VCaP (cell line): ENCODE data around the gene MAP2K4.

Experiments used
- H3K27ac ChIP-seq: fragments of 450-650 bp; 2 replicates; pipeline ENCODE4 v1.5.1; 2017
- TF ChIP-seq, protein P1 (sequence below): fragments of 450-650 bp; conservative IDR thresholded peaks from 2 replicates; pipeline ENCODE4 v1.5.1; 2017; ENCODE audit warnings: mild to moderate bottlenecking, moderate library complexity

MAP2K4 gene

DNA sequence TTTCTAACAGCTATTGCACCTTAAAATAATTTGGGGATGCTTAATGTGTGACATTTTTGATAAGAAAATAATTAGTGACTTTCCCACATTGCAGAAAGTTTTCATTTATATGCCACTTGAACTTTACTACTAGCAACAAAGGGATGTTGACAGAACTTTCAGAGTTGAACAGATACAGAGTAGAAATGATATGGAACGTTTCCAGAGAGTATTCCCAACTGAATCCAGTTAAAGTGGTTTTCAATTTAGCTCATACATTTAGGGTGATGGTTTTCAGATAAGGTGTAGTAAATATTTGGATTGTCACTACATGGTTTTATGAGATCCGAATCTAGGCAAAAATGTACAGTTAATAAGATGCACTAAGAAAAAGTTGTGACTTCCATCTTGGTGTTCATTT lies 17.3 kb downstream of the MAP2K4 start:
- TF ChIP-seq, protein P1, sequence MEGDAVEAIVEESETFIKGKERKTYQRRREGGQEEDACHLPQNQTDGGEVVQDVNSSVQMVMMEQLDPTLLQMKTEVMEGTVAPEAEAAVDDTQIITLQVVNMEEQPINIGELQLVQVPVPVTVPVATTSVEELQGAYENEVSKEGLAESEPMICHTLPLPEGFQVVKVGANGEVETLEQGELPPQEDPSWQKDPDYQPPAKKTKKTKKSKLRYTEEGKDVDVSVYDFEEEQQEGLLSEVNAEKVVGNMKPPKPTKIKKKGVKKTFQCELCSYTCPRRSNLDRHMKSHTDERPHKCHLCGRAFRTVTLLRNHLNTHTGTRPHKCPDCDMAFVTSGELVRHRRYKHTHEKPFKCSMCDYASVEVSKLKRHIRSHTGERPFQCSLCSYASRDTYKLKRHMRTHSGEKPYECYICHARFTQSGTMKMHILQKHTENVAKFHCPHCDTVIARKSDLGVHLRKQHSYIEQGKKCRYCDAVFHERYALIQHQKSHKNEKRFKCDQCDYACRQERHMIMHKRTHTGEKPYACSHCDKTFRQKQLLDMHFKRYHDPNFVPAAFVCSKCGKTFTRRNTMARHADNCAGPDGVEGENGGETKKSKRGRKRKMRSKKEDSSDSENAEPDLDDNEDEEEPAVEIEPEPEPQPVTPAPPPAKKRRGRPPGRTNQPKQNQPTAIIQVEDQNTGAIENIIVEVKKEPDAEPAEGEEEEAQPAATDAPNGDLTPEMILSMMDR: no peak
- no peak overlapping the region for H3K27ac ChIP-seq

DNA sequence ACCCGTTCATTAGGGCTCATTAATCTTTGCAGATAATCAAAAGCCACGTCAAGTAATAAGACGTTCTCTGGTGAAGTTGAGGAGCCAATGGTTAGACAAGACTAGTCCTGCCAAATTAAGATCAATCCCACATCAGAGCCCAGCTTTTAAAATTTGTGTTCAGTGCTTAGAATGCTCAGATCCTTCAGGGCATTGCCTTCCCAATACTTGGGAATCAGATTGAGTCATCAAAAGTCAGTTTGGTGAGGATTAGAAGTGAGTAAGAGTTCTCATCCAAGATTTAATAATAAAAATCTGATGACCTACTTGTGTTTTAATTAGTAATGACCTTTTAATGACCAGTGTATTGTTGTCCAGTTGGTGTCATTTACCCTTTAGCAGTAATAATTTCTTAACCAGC lies 19.8 kb downstream of the MAP2K4 start:
- TF ChIP-seq, protein P1: no peak
- no peak overlapping the region for H3K27ac ChIP-seq

DNA sequence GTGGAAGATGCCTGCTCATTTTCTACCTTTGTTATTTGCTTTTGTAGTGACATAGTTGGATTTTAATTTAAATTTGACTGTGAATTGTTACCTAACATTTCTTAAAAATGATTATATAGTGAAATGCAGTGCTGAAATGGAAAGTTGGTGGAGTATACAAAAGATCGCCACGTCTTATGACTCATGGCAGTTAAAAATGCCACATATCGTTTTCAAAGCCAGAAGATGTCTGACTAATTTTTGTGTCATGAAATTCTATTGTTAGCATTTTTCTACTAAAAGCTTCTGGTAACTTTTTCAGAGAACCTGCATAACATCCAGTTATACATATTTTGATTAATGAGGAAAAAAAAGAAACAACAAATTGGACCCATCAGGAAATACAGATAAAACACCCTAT lies 20.6 kb downstream of the MAP2K4 start:
- TF ChIP-seq, protein P1: no peak

DNA sequence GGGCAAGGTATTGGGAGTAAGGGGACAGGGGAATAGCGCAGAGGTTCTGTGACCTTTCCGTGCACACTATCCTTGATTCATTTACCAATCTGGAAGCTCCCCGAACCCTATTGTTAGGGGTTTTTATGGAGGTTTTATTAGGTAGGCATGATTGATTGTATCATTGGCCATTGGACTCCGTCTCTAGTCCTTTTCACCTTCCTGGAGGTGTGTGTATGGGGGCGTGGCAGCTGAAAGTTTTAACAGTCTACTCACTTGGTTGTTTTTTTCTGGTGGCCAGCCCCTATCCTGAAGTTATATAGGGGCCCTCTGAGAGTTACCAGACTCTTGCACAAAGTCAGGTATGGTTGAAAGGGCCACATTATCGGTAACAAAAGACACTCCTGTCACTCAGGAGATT lies 23.0 kb downstream of the MAP2K4 start:
- no peak overlapping the region for H3K27ac ChIP-seq
- TF ChIP-seq, protein P1: no peak

More for the DNA sequence above, 20.6 kb downstream of the MAP2K4 start:
- no peak overlapping the region for H3K27ac ChIP-seq

DNA sequence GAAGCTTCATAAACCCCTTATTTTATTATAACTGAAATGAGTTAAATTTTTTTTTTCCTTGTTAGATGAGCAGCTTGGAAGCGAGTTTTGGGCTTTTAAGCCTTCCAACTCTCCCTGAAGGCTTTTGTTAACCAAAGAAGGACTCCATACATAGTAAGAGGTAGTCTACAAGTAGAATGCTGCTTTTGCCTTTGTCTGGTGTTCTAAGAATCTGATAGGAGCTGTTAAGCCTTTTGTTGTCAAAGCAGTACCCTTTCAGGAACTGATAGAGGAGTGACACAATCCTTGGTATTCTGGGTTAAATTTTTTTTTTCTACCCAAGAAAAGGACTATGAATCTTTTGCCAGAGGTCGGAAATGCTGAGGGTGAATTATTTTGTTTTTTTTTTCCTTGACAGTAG lies 26.1 kb downstream of the MAP2K4 start:
- H3K27ac ChIP-seq: no peak overlapping the region
- TF ChIP-seq, protein P1: no peak

DNA sequence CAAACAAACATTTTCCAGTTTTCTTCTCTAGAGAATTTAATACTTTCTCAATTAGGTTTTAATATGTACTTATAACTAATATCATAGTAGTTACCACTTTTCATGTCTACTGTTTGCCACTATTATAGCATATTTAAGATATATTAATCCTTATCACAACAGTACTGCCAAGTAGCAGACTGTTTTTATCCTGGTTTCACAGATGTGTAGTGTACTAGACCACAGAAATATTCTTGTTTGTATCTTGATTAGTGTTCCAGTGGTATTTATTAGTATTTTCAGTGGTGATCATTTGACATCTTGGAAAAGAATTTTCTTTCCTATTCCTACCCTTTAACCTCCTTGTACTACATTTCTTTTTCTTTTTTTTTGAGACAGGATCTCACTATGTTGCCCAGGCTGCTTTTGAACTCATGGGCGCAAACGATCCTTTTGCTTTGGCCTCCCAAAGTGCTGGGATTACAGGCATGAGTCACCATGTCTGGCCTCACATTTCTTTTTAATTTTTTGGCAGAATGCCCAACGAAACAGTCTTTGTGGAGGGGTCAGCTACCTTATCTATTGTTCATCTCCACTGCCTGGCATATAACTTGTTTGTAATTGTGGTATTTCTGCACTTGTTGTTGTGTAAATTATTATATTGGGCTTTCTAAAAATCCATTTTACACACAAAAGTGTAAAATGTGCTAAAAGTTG lies 27.2 kb downstream of the MAP2K4 start:
- no peak overlapping the region for H3K27ac ChIP-seq
- TF ChIP-seq, protein P1: no peak

DNA sequence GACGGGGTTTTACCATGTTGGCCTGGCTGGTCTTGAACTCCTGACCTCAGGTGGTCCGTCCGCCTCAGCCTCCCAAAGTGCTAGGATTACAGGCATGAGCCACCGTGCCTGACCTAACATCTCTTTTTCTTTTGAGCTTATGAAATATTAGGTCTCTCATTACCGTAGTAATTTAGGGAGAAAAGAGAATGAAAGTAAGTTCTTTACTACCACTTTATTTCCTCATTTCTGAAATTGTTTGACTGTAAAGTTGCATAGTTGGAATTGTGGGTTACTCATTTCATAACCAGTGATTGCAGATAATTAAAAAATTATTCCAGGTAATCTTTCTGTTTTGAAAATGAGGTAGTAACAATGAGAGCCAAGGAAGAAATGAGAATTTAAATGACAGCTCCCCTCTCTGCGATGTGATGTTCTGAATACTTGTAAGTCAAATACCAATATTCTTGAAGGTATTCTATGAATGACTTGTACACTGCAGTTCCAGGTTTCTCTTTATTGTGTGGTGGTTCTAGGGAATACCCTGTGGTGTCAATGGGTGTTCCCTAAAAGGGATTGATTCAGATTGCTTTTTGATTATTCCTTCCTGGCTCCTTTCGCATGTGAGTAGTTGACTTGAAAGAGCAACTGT lies 28.3 kb downstream of the MAP2K4 start:
- no peak overlapping the region for H3K27ac ChIP-seq

More for the DNA sequence above, 28.3 kb downstream of the MAP2K4 start:
- TF ChIP-seq, protein P1: no peak
